HG03196 (cell line): ENCODE measurements around the gene MUC4.
"Not testable (repeated sequence)": the region's sequence is repeated elsewhere in the genome, so short reads cannot be mapped to it uniquely, and the experiment has no call there.

ENCODE experiments used
- ATAC-seq: cut with Tn5 transposase; IDR thresholded peaks from one replicate; pipeline ENCODE4 v1.9.1; 2021; ENCODE audit not compliant: unreplicated experiment

Gene MUC4

GRCh38 chr3:195763076-195763830 lies 48.5 kb downstream of the MUC4 start:
- ATAC-seq = no peak

DNA sequence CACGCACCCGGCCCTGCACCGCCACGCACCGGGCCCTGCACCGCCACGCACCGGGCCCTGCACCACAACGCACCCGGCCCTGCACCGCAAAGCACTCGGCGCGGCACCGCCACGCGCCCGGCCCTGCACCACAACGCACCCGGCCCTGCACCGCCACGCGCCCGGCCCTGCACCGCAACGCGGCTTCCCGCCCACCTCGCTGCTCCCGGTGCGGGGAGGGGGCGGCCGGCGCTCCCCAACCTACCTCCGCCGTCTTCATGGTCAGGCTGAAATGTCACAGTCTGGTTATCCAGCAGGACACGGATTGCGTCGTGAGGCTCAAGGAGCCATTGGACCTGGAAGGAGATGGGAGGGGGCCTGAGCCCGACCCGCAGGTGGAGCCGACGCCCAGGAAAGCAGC lies 49.1 kb downstream of the MUC4 start:
- no peak for ATAC-seq

GRCh38 chr3:195762249-195762585 lies 49.5 kb downstream of the MUC4 start:
- ATAC-seq = no peak

DNA sequence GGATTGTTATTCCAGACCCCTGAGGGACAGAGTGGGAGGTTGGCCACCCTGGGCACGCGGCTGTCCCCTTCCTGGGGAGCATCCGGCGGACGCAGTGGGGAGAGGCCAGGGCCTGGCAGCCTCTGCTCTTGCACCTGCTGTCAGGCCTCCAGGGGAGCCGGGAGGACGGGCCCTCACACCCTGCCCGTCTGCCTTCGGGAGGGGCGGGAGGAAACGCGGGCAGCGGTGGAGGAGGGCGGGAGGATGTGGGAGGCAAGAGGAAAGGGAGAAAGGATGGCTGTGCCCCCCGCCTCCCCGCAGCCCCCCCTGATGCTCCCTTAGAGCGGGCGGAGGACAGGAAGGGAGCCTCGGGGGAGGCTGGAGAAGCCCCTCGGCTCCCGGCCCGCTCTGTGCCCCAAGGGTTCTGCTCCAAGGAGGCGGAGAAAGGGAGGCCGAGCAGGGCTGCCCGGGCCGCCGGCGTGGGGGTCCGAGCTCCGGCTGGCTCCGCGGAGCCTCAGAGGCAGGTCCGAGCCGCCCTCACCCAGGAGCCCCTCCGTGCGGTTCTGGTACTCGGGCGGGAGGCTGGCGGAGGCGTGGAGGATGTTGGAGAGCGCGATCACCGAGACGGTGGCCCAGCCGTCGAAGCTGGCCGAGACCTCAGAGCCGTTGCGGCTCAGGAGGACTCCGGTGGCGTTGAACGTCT lies 50.0 kb downstream of the MUC4 start:
- no peak for ATAC-seq

DNA sequence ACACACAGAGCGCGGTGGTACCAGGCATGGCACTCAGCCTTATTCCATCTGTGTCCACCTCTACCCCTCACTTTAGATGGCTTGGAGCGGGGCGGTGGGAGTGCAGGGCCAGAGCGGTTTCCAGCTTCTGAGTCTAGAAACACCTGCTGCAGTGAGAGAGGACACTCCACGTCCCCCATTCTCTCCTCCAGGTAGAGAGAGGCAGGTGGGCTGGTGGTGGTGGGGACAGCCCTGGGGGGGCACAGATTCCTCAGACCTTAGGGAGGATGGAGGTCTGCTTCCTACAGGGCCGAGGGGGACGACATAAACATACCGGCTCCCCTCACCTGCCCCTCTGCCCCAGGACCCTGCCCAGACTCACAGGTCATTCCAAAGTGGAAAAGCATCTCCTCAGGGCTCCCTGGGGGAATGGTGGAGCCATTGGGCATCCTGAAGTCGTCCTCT lies 50.6 kb downstream of the MUC4 start:
- ATAC-seq = no peak

GRCh38 chr3:195760345-195761122 lies 51.2 kb downstream of the MUC4 start:
- no peak for ATAC-seq

DNA sequence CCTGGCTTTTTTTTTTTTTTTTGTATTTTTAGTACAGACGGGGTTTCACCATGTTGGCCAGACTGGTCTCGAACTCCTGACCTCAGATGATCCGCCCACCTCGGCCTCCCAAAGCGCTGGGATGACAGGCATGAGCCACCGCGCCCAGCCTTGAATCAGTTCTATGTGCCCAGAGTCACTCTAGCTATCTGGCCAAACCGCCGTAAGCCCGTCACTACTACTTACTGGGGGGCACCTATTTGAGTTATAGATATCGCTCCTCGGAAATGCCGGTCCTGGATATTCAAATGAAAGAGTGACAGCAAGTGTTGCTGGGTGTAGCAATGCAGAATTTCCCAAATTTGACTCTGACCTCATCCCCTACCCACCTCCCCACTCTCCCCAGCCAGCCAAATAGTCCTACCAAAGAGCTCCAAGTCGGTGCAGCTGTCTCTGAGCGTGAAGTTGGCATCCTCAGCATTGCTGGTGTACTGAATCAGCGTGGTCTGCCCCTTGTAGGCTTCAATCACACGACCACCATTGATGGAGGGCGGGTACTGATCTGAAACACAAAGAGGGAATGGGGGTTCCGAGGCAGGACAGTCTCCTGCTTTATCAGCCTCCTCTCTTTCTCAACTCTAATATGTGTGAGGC lies 52.9 kb downstream of the MUC4 start:
- no peak for ATAC-seq

GRCh38 chr3:195757827-195758226 lies 53.9 kb downstream of the MUC4 start:
- no peak for ATAC-seq

DNA sequence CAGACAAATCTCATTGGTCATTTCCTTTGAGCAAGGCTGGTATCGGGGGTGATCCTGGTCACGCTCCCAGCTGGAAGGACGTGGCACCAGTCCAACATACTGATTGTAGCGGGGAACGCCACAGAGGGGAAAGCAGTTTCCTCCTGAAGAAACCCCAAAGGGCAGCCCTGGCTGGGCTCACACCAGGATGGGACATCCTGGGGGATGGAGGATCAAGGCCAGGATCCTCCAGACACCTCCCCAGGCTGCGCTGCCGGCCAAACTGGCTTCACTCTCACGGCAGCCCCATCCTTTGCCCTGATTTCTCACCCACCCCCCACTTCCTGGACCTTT lies 54.3 kb downstream of the MUC4 start:
- no peak for ATAC-seq

DNA sequence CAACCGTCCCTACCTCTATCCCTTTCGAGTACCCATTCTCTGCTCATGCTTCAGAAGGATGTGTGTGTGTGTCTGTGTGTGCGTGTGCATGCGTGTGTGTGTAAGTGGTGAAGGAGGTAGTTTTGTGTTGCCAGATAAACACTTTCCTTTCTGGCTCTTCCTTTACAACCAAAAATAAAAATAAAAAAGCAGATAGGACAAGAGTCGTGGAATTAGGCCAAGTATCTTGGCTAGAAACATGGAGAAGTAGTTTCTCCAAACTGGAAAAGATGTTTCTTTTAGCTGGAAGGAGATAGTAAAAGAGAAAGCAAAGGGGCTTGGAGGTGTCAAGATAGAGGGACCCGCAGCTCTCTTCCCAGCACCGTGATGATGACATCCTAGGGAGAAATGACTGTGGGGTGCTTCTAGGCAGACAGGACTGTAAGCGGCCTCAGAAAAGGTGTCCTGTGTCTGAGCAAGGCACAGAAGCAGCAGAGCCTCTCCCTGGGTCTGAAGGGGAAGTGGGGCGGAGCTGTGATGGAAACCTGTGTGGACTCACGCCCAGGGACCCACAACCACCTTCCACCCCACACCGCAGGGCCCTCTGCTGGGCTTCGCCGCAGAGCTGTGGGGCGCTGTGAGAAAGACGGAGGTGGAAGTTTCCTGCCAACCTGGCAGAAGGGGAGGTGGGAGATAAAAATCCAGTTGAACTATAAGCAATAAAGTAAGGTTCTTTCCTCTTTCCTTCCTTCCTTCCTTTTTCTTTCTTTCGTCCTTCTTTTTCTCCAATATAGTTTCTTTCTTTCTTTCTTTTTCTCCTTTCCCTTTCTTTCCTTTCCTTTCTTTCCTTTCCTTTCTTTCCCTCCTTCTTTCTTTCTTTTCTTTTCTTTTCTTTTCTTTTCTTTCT lies 55.7 kb downstream of the MUC4 start:
- no peak for ATAC-seq

DNA sequence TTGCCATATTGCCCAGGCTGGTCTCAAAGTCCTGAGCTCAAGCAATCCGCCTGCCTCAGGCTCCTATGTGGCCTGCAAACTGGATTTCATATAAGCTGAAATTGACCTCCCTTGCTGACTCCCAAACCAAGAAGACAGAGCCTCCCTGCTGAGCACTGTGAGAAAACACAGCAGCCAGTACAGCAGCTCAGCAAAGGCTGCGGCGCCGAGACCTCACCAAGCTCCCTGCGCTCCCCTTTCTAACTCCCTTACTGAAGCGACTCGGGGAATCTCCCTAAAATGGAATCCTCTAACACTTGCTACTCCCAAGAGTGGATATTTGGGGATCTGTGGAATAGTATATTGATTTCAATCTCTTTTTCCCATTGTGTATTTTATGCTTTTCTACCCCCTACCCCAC lies 56.3 kb downstream of the MUC4 start:
- no peak for ATAC-seq

- no peak for ATAC-seq
Observed at GRCh38 chr3:195754906-195755305, 56.8 kb downstream of the MUC4 start.

- no peak for ATAC-seq
Observed at GRCh38 chr3:195754141-195754540, 57.6 kb downstream of the MUC4 start.

DNA sequence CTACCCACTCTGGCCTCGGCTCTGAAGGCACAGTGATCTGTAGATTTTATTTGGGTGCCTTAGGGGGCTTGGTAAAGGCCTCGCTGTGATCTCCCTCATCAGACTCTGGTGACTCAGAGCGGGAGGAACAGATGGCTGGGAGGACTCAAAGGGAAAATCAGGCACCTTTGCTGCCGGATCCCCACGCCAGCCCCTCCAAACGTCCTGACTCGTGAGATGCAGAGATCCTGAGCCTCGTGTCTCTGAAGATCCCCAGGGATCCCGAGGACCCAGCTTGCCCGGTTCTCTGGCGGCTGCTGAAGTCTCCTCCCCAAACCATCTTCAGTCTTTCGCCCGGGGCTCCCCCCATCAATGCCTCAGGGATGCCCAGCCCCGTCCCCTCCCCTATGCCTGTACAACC lies 58.1 kb downstream of the MUC4 start:
- no peak for ATAC-seq

- ATAC-seq = no peak
Observed at GRCh38 chr3:195752546-195753331, 59.0 kb downstream of the MUC4 start.

- no peak for ATAC-seq
Observed at GRCh38 chr3:195752066-195752465, 59.7 kb downstream of the MUC4 start.

DNA sequence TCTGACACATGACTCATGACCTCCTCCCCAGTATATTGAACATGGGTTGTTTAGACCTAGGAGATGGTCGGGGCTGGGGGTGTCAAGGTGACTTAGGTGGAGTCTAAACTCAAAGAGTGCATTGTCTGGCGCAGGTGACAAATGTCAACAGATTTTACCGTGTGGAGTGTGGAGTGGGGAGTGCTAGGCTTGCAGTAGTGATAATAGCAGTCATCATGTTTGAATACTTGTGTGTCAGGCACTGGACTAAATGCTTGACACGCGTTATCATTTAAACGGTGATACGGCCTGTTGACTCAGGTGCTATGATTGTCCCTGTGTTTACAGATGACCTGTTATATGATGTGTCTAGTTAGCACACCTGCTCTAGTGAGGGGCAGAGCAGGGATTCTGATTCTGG lies 60.2 kb downstream of the MUC4 start:
- no peak for ATAC-seq

DNA sequence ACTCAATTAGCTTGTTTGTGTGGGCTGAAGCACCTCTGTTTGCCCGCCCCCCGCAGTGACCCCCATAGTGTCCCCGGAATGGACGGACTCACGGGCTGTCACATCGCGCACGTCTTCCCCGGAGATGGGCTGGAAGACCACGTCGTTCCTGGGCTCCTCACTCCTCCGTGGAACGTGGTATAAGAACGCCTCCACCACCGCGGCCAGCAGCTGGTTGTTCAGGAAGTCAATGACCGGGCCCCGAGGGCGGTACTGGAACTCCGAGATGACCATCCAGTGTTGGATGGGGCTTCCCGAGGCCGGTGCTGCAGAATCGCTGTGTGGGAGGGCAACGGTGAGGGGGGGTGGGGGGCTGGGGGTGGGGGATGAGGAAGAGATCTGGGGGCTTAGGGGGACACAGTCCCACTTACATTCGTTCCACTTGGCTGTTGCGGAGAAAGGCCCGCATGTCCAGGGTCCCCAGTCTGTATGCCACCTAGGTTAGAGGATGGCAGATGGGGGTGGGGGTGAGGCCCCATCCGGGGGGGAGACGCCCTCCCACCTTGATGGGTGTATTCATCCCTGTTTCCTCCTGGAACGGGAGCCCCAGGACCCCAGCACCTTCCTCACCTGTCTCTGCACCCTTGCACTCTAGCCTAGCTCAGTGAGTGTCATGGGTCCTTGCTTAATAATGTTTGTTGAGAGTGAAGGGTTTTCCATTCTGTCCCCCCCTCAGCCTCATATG lies 60.8 kb downstream of the MUC4 start:
- no peak for ATAC-seq

DNA sequence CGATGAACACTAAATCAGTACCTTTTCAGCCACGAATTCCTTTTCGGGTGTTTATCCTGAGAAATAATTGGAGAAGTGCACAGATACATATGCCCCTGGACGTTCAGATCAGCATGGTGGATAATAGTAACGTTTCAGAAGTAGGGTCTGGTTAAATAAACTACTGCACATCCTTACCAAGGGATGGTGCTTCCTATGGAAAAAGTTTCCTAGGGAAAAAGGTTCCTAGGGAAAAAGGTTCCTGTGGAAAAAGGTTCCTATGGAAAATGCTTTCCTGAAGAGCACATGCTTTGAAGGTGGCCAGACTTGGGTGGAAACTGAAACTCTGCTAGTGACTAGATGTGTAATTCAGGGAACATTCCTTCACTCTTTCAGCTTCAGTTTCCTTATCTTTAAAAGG lies 62.6 kb downstream of the MUC4 start:
- not testable (repeated sequence) for ATAC-seq
